ENCODE measurements around the gene NBPF19.
A peak's percentile ranks its signal among the peaks of the same experiment; 100 is the strongest.
"Not testable (repeated sequence)": the region's sequence is repeated elsewhere in the genome, so short reads cannot be mapped to it uniquely, and the experiment has no call there.

NBPF19 gene, protein sequence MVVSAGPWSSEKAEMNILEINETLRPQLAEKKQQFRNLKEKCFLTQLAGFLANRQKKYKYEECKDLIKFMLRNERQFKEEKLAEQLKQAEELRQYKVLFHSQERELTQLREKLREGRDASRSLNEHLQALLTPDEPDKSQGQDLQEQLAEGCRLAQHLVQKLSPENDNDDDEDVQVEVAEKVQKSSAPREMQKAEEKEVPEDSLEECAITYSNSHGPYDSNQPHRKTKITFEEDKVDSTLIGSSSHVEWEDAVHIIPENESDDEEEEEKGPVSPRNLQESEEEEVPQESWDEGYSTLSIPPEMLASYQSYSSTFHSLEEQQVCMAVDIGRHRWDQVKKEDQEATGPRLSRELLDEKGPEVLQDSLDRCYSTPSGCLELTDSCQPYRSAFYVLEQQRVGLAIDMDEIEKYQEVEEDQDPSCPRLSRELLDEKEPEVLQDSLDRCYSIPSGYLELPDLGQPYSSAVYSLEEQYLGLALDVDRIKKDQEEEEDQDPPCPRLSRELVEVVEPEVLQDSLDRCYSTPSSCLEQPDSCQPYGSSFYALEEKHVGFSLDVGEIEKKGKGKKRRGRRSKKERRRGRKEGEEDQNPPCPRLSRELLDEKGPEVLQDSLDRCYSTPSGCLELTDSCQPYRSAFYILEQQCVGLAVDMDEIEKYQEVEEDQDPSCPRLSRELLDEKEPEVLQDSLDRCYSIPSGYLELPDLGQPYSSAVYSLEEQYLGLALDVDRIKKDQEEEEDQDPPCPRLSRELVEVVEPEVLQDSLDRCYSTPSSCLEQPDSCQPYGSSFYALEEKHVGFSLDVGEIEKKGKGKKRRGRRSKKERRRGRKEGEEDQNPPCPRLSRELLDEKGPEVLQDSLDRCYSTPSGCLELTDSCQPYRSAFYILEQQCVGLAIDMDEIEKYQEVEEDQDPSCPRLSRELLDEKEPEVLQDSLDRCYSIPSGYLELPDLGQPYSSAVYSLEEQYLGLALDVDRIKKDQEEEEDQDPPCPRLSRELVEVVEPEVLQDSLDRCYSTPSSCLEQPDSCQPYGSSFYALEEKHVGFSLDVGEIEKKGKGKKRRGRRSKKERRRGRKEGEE (N-terminal part only)

GRCh38 chr1:149474745-149475144, at the start of gene NBPF19:
Gene NBPF19 (plus strand): TSS chr1:149475045. CDS start chr1:149475933, 888 bp downstream.
- DNase-seq: not testable (repeated sequence)

DNA sequence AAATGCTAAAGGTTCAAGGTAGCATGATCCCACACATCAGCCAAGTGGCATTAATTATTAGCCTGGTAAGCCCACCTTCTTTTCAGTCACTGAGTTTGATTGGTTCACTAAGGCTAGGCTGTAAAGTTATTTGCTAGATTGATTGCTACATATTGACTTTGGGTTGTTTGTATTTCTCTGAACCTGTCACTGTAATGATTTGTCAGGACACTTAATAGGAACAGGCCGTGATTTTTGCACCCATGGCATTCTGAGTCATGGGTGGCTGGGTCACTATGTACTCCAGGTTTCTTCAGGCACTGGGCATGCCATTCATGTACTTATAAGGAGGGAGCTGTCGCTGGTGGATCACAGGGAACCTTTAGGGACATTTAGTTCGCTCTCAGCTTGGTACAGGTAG, 46.5 kb upstream of the NBPF19 start:
- not testable (repeated sequence) for DNase-seq

DNA sequence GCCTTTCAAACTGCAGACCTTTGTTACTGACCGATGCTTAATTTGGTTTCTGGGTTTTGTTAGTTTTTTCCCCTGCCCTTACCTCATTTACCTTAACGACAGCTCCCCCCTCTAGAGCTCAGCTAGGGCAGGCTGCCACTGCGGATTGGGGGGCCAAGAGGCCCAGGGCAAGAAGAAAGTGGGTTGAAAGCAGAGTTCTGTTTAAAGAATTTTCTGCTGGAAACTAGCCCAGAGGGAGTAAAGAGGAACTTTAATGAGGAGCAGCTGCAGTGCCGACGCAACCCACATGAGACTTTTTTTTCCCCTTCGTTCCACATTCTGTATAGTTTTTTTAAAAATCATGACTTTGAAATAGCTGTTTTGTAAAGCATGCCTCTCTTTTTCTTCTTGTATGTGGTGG, 29.4 kb upstream of the NBPF19 start:
- peak; percentile 20 to 52 (median 28) for DNase-seq

- DNase-seq: not testable (repeated sequence)
These were observed 22.6 kb upstream of the NBPF19 start for GRCh38 chr1:149452196-149452595.

DNA sequence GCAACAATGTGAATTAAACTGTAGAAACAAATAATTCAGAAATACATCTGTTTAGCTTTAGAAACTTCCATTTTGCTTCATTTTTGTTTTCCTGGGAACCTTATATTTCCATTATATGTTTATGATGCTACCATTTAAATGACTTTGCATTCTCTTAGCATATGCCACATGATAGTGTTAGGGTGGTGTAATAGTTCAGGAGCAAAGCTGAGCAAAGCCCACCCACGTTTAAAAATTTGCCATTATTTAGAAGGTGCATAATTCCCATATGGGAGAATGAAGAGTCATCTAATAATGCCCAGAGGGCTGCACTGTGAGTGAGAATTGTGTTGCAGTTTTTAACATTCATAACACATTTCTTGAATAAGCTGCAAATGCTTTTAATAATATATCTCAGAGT, 22.2 kb upstream of the NBPF19 start:
- not testable (repeated sequence) for DNase-seq

DNA sequence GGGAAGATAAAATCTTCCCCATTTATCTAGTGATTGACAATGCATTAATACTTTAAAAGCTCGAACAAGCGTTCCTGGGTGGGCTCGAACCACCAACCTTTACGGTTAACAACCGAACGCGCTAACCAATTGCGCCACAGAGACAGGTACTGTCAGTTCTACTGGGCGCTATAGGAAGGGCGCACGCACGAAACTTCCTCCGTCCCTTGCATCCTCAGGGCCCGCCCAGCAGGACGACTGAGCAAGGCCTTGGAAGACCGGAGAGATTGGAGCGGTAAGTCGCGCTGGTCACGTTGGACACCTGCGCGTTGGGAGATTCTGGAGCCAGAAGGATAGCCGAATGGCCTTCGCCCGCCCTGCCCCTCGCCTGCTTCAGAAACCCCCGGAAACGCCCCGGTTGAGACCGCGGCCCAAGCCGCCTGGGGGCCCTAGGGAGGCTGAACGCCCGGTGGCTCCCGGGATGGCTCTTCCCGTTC, 83.5 kb downstream of the NBPF19 start:
- DNase-seq: peak; percentile 15 to 51 (median 21)

DNA sequence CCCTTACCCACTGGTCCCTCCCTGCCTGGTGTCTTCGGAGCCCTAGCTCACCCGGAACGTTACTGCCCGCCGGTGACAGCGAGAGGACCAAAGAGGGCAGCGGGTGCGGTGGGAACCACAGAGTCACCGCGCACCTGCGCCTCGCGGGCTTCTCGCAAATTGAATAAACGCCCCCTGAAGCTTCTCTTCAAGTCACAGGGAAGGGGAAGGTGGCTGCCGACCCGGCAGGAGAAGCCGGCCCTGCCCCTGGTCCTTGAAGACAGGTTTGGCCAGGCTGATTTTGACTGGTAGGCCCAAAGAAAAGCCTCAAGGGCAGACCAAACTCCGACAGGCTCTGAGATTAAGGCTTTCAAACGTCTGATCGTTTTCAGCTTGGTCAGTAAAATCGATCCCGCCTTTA, 87.0 kb downstream of the NBPF19 start:
- not testable (repeated sequence) for DNase-seq

- DNase-seq: not testable (repeated sequence)
These were observed 90.6 kb downstream of the NBPF19 start for GRCh38 chr1:149565485-149565884.

GRCh38 chr1:149572763-149573162, 97.9 kb downstream of the NBPF19 start:
- not testable (repeated sequence) for DNase-seq

DNA sequence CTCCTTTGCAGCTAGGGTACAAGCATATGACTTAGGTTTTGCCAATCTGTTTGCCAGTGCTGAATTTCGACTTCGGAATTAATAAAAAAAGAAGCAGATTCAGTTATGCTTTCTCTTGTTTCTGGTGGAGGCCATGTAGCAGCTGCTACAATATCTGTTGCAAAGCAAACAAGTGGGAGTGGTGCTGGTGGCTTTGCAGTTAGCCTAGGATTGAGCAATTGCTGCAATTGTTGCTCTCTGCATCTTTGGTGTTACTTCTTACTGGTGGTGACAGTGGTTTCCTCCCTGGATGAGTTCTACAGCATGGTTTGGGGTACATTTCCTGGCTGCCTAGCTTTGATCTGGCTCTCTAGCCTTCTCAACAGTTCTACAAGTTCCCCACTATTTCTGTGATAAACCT, 110.7 kb downstream of the NBPF19 start:
- DNase-seq: peak; percentile 5 to 22 (median 18)
